ENCODE measurements around the gene C1orf35. TPM values are rescaled to one million over a fixed set of nuclear protein-coding genes. Genes with fewer than 3 reads are reported as not detected.

C1orf35 gene
- total and polyA plus RNA-seq, 9 of the 15 experiments (the other 6 are each of a cell fraction or from before 2014, with no cell fraction given): 3.2 to 48.7 (median 12.5) TPM

GRCh38 chr1:228107636-228108035 lies 4.5 kb upstream of the C1orf35 start (continued):
- TF ChIP-seq CHD7 (IDR thresholded peaks at IDR 0.05; ENCODE audit: low read depth, low read length) (no peak), POLR2G (IDR thresholded peaks at IDR 0.05; ENCODE audit: low read depth, low read length) (peak; percentile 29; the same call in 1 of the 2 replicates), ZBTB33 (CRISPR knock-in tag; IDR thresholded peaks at IDR 0.05) (0 out of 2 replicates have a peak, but pooled peaks have one; percentile 33), HNRNPUL1 (IDR thresholded peaks at IDR 0.05; ENCODE audit: low read length) (no peak), ZNF280B (CRISPR knock-in tag; IDR thresholded peaks at IDR 0.05) (no peak)
